CD4-positive, alpha-beta T cell treated with Interferon gamma for 1 hour (primary cell): ENCODE measurements around the gene ZBTB8B.
"Not testable (repeated sequence)": the region's sequence is repeated elsewhere in the genome, so short reads cannot be mapped to it uniquely, and the experiment has no call there.

Experiments used
- DNase-seq: peaks from one replicate; pipeline ENCODE4 v3.0.0-alpha.2; 2020

The ZBTB8B gene

GRCh38 chr1:32470991-32471694, 6.3 kb downstream of the ZBTB8B start:
- DNase-seq = no peak

GRCh38 chr1:32471695-32472362, 7.0 kb downstream of the ZBTB8B start:
- DNase-seq = no peak

- DNase-seq = not testable (repeated sequence)
These were observed 8.1 kb downstream of the ZBTB8B start for GRCh38 chr1:32472966-32473365.

GRCh38 chr1:32474954-32475353, 10.1 kb downstream of the ZBTB8B start:
- no peak for DNase-seq

- DNase-seq = no peak
These were observed 15.1 kb downstream of the ZBTB8B start for GRCh38 chr1:32480003-32480402.

- DNase-seq = no peak
These were observed 15.9 kb downstream of the ZBTB8B start for GRCh38 chr1:32480761-32481160.

GRCh38 chr1:32481788-32482187, 16.9 kb downstream of the ZBTB8B start:
- not testable (repeated sequence) for DNase-seq

GRCh38 chr1:32485554-32486255, 20.8 kb downstream of the ZBTB8B start:
- no peak for DNase-seq

GRCh38 chr1:32486463-32487113, 21.7 kb downstream of the ZBTB8B start:
- no peak for DNase-seq

- DNase-seq = no peak
These were observed 22.3 kb downstream of the ZBTB8B start for GRCh38 chr1:32487182-32487581.

- DNase-seq = no peak
These were observed 25.0 kb downstream of the ZBTB8B start for GRCh38 chr1:32489774-32490454.

GRCh38 chr1:32491386-32491785, 26.5 kb downstream of the ZBTB8B start:
- DNase-seq = no peak

- no peak for DNase-seq
These were observed 29.3 kb downstream of the ZBTB8B start for GRCh38 chr1:32494196-32494595.

- no peak for DNase-seq
These were observed 30.0 kb downstream of the ZBTB8B start for GRCh38 chr1:32494711-32495337.

- DNase-seq = no peak
These were observed 31.3 kb downstream of the ZBTB8B start for GRCh38 chr1:32496127-32496526.

GRCh38 chr1:32498751-32499150, 33.9 kb downstream of the ZBTB8B start:
- DNase-seq = no peak

- peak; percentile 12 for DNase-seq
These were observed 35.7 kb downstream of the ZBTB8B start for GRCh38 chr1:32500387-32501209.

GRCh38 chr1:32501865-32502264, 37.0 kb downstream of the ZBTB8B start:
- no peak for DNase-seq

- no peak for DNase-seq
These were observed 38.3 kb downstream of the ZBTB8B start for GRCh38 chr1:32503153-32503552.

GRCh38 chr1:32507021-32507420, 42.1 kb downstream of the ZBTB8B start:
- no peak for DNase-seq

GRCh38 chr1:32508761-32509160, 43.9 kb downstream of the ZBTB8B start:
- DNase-seq = no peak
